Fibroblast of the aortic adventitia (primary cell): Measurements from ENCODE around the gene ZNF677. TPM values are rescaled to one million over a fixed set of nuclear protein-coding genes. Genes with fewer than 3 reads are reported as not detected.
"Not testable (repeated sequence)": the region's sequence is repeated elsewhere in the genome, so short reads cannot be mapped to it uniquely, and the experiment has no call there.

Experiments used
- DNase-seq: peaks from one replicate; pipeline ENCODE4 v3.0.0-alpha.2; 2010; ENCODE audit warnings: low read depth
- H3K4me3 ChIP-seq: 2 replicates; pipeline ENCODE4 v1.5.1; 2011; ENCODE audit warnings: low read depth, mild to moderate bottlenecking, control low read depth, low read length, moderate library complexity
- total RNA-seq: library from RNA; depleted of rRNA; stranded (reverse); fragments of >200 nt; gene quantifications from 2 replicates; pipeline ENCODE4 v1.2.3, GENCODE V29; 2012; ENCODE audit warnings: low replicate concordance
- TF ChIP-seq, protein P1 (sequence below): IDR thresholded peaks from 2 replicates; pipeline ENCODE4 v1.5.1; 2011; ENCODE audit warnings: mild to moderate bottlenecking, low read length, control low read depth, inconsistent platforms; ENCODE audit not compliant: insufficient read depth

Gene ZNF677
- total RNA-seq, 1 donor = 19.0 TPM

DNA sequence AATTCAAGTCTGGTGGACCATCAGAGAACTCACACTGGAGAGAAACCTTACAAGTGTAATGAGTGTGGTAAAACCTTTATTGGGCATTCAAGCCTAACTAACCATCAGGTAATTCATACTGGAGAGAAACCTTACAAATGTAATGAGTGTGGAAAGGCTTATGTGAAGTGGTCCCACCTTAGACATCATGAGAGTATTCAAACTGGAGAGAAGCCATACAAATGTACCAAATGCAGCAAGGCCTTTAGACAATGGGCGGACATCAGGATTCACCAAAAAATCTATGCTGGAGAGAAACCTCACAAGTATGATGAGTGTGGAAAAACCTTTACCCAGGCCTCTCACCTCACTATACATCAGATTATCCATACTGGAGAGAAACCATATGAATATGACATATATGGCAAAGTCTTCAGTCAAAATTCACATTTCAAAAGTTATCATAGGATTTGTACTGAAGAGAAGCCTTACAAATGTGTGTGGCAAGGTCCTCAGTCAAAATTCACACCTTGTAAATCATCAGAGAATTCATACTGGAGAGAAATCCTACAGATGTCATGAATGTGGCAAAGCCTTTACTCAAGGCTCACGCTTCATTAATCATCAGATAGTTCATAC is 41.9 kb downstream of the ZNF677 start:
- no peak overlapping the region for H3K4me3 ChIP-seq
- TF ChIP-seq, protein P1, sequence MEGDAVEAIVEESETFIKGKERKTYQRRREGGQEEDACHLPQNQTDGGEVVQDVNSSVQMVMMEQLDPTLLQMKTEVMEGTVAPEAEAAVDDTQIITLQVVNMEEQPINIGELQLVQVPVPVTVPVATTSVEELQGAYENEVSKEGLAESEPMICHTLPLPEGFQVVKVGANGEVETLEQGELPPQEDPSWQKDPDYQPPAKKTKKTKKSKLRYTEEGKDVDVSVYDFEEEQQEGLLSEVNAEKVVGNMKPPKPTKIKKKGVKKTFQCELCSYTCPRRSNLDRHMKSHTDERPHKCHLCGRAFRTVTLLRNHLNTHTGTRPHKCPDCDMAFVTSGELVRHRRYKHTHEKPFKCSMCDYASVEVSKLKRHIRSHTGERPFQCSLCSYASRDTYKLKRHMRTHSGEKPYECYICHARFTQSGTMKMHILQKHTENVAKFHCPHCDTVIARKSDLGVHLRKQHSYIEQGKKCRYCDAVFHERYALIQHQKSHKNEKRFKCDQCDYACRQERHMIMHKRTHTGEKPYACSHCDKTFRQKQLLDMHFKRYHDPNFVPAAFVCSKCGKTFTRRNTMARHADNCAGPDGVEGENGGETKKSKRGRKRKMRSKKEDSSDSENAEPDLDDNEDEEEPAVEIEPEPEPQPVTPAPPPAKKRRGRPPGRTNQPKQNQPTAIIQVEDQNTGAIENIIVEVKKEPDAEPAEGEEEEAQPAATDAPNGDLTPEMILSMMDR = no peak
- no peak for DNase-seq

GRCh38 chr19:53211554-53211953 is 43.1 kb downstream of the ZNF677 start:
- DNase-seq, H3K4me3 ChIP-seq: not testable (repeated sequence)

DNA sequence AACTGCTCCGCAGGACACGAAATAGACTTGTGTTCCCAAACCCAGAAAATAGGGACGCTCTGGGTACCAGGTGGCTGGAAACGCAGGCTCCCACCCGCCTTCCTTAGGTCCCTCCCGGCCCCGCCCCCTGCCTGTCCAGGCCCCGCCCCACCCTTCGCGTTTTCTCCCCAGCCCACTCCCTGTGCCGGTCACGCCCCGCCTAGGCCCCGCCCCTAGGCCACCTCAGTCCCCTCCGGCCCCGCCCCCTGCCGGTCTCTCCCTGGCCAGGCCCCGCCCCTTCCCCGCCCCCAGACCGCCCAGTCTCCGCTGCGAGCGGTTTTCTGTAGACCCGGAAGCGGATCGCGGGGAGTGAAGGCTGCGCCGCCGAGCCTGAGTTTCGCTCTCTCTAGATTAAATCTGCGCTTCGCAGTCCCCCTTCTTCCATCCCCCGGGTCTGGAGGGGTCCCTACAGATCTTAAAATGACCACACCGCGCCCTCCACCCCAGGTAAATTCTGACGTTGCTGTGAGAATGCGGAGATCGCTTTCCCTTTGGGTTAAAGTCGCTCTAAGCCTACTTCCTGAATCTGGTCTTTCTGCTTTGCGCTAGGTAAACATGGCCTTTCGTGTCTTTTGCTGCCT is 57.8 kb downstream of the ZNF677 start:
- peak; percentile 84 for DNase-seq
- TF ChIP-seq, protein P1 = no peak
- H3K4me3 ChIP-seq = peak overlapping the region; percentile 92

- TF ChIP-seq, protein P1 = peak; percentile 90
These were observed 59.3 kb downstream of the ZNF677 start for GRCh38 chr19:53195265-53195903.

GRCh38 chr19:53193535-53194222 is 61.0 kb downstream of the ZNF677 start:
- H3K4me3 ChIP-seq = peak overlapping the region; percentile 56
- TF ChIP-seq, protein P1 = no peak
- no peak for DNase-seq

More at GRCh38 chr19:53195265-53195903, 59.3 kb downstream of the ZNF677 start:
- no peak overlapping the region for H3K4me3 ChIP-seq
- peak; percentile 87 for DNase-seq

GRCh38 chr19:53192771-53193534 is 61.7 kb downstream of the ZNF677 start, which contains the start of gene ZNF665:
Gene ZNF665 (minus strand): TSS chr19:53193358. CDS start chr19:53182898, 10,460 bp downstream.
- DNase-seq = peak; percentile 80
- H3K4me3 ChIP-seq = peak within 1 kb of the TSS; percentile 82
- TF ChIP-seq, protein P1 = no peak
